ENCODE measurements around the gene FUOM. TPM values are rescaled to one million over a fixed set of nuclear protein-coding genes. Genes with fewer than 3 reads are reported as not detected.
A peak's percentile ranks its signal among the peaks of the same experiment; 100 is the strongest.

FUOM gene
- total and polyA plus RNA-seq, 7 experiments from 2014 or later: 11.2 to 24.6 (median 20.5) TPM

GRCh38 chr10:133355991-133356390 lies 1.8 kb downstream of the FUOM start:
- Histone ChIP-seq H3K4me3 (ENCODE audit: low read length) (no peak overlapping the region), H3K27me3 (ENCODE audit: control insufficient read depth in 2 of 2, insufficient read depth in 2 of 2, low read length in 2 of 2) (no peaks in the 10 kb centered on the region), H3K36me3 (ENCODE audit: control insufficient read depth in 2 of 3, insufficient read depth in 3 of 3, low read length in 3 of 3) (no peaks in the 10 kb centered on the region), H3K4me1 (ENCODE audit: control insufficient read depth in 2 of 2, insufficient read depth in 2 of 2, low read length in 2 of 2) (no peaks in the 10 kb centered on the region), H3K27ac (ENCODE audit: low read depth, low read length) (no peak overlapping the region), H3K9me3 (ENCODE audit: control insufficient read depth in 2 of 3, low read length in 3 of 3) (no peaks in the 10 kb centered on the region)
- H3K27ac Mint-ChIP-seq: peak overlapping the region in 2 of 9 donors; percentile 13 to 14
- no peak for DNase-seq
- ATAC-seq: no peak
- intact Hi-C loops (cut with micrococcal nuclease): loop anchor here (5.0 kb wide), 2 partner anchors 36 to 1049 kb away; partner anchors contain the start of genes MTG1 (in 1 of the 2) and STK32C (in 1 of the 2)
- H3K9me3 Mint-ChIP-seq: no peaks in the 10 kb centered on the region
- H3K4me1 Mint-ChIP-seq: peaks cover 0 to 6% (median 4%) of the 10 kb centered on the region in 7 donors
- CTCF ChIA-PET: interaction anchor here (0.7 to 1.3 kb wide), 2 partner anchors 23 to 26 kb away, joined by 3 read pairs; no protein-coding TSS in a partner anchor
- H3K36me3 Mint-ChIP-seq: no peaks in the 10 kb centered on the region
- H3K27me3 Mint-ChIP-seq: no peaks in the 10 kb centered on the region
- POLR2A ChIA-PET: interaction anchor here (0.8 to 2.7 kb wide), 4 partner anchors 20 to 40 kb away, joined by 3 to 16 read pairs (median 4); partner anchors contain the start of gene CALY
- H3K4me3 Mint-ChIP-seq: peak overlapping the region; percentile 55 to 84 (median 74)

DNA sequence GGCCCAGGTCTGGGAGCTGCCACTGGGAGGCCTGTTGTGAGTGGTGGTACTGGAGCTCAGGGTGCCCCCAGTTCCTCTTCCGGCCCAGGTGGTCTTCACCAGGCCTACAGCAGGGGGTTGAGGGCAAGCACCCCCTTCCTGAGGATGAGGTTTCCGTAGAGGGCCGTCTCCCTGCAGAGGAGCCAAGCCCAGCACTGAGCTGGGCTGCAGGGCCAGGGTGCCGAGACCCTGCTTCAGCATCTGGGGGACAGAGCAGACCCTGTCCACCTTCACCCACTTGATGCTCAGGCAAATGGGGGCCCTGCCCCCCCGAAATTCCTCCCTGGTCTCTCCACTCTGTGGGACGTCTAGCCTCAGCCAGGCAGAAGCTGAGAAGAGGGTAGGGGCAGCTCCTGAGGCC lies 2.6 kb downstream of the FUOM start:
- ATAC-seq (no peak), DNase-seq (no peak)
- no peak overlapping the region for H3K27ac Mint-ChIP-seq
- no peaks in the 10 kb centered on the region for H3K36me3 ChIP-seq (ENCODE audit: control insufficient read depth in 2 of 3, insufficient read depth in 3 of 3, low read length in 3 of 3)
- no peaks in the 10 kb centered on the region for H3K27me3 Mint-ChIP-seq
- ChIA-PET CTCF (interaction anchor here (1.3 kb wide), 1 partner anchor 26 kb away, joined by 3 read pairs; no protein-coding TSS in a partner anchor), POLR2A (interaction anchor here (1.7 to 2.7 kb wide), 2 partner anchors 20 to 35 kb away, joined by 4 to 16 read pairs; partner anchors contain the start of gene CALY)
- H3K9me3 ChIP-seq (ENCODE audit: control insufficient read depth in 2 of 3, low read length in 3 of 3): no peaks in the 10 kb centered on the region
- H3K27ac ChIP-seq (ENCODE audit: low read depth, low read length): no peak overlapping the region
- H3K4me1 ChIP-seq (ENCODE audit: control insufficient read depth in 2 of 2, insufficient read depth in 2 of 2, low read length in 2 of 2): no peaks in the 10 kb centered on the region
- H3K9me3 Mint-ChIP-seq: no peaks in the 10 kb centered on the region
- no peaks in the 10 kb centered on the region for H3K36me3 Mint-ChIP-seq
- H3K27me3 ChIP-seq (ENCODE audit: control insufficient read depth in 2 of 2, insufficient read depth in 2 of 2, low read length in 2 of 2): no peaks in the 10 kb centered on the region
- H3K4me3 Mint-ChIP-seq: no peak overlapping the region
- no peak overlapping the region for H3K4me3 ChIP-seq (ENCODE audit: low read length)
- H3K4me1 Mint-ChIP-seq: peaks cover 0 to 6% (median 4%) of the 10 kb centered on the region in 7 donors
- intact Hi-C loops (cut with micrococcal nuclease): loop anchor here (5.0 kb wide), 2 partner anchors 37 to 1048 kb away; partner anchors contain the start of genes MTG1 (in 1 of the 2) and STK32C (in 1 of the 2)

GRCh38 chr10:133354672-133355240 lies 3.1 kb downstream of the FUOM start:
- Histone ChIP-seq H3K27ac (ENCODE audit: low read depth, low read length) (no peak overlapping the region), H3K36me3 (ENCODE audit: control insufficient read depth in 2 of 3, insufficient read depth in 3 of 3, low read length in 3 of 3) (no peaks in the 10 kb centered on the region), H3K4me1 (ENCODE audit: control insufficient read depth in 2 of 2, insufficient read depth in 2 of 2, low read length in 2 of 2) (no peaks in the 10 kb centered on the region), H3K27me3 (ENCODE audit: control insufficient read depth in 2 of 2, insufficient read depth in 2 of 2, low read length in 2 of 2) (no peaks in the 10 kb centered on the region), H3K4me3 (ENCODE audit: low read length) (no peak overlapping the region), H3K9me3 (ENCODE audit: control insufficient read depth in 2 of 3, low read length in 3 of 3) (no peaks in the 10 kb centered on the region)
- ChIA-PET CTCF (interaction anchor here (1.3 kb wide), 1 partner anchor 25 kb away, joined by 3 read pairs; no protein-coding TSS in a partner anchor), POLR2A (interaction anchor here (1.7 to 2.7 kb wide), 2 partner anchors 19 to 36 kb away, joined by 4 to 16 read pairs; partner anchors contain the start of gene CALY)
- intact Hi-C loops (cut with micrococcal nuclease): loop anchor here (5.0 kb wide), 2 partner anchors 38 to 1047 kb away; partner anchors contain the start of genes MTG1 (in 1 of the 2) and STK32C (in 1 of the 2)
- Mint-ChIP-seq H3K27me3 (no peaks in the 10 kb centered on the region), H3K4me3 (no peak overlapping the region), H3K36me3 (no peaks in the 10 kb centered on the region), H3K4me1 (peaks cover 0 to 6% (median 4%) of the 10 kb centered on the region in 7 donors), H3K9me3 (no peaks in the 10 kb centered on the region), H3K27ac (no peak overlapping the region)
- DNase-seq (no peak), ATAC-seq (no peak)

DNA sequence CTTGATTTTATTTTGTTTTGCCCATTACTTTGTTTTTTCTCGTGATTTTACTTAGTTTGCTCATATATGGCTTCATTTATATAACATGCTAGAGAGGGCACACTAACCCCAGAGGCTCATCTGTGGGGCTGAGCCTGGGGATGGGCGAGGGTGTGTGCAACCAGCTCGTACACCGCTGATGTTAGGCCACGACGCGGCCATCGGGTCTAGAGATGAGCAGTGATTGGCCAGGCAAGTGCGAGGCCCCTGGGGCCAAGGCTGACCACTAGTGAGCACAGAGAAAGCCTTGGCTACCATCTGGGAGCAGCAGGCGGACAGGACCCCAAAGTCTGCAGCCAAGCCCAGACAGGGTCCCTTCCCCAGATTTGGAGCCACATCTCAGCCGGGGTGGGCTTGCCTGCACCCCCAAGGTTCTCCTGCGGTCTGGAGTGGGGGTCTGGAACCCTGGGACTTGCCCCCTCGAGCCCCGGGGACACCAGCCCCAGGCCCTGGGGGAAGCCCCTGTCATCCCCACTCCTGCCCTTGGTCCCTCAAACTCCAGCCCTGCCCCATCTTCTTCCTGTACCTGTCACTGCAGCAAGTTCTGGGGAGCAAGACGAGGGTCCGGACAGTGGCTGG lies 3.7 kb downstream of the FUOM start:
- ATAC-seq (no peak), DNase-seq (no peak)
- Mint-ChIP-seq H3K4me1 (peaks cover 0 to 6% (median 4%) of the 10 kb centered on the region in 7 donors), H3K36me3 (no peaks in the 10 kb centered on the region), H3K27ac (no peak overlapping the region), H3K4me3 (no peak overlapping the region), H3K27me3 (peaks cover 0 to 3% (median 0%) of the 10 kb centered on the region in 5 donors), H3K9me3 (no peaks in the 10 kb centered on the region)
- no peaks in the 10 kb centered on the region for H3K36me3 ChIP-seq (ENCODE audit: control insufficient read depth in 2 of 3, insufficient read depth in 3 of 3, low read length in 3 of 3)
- POLR2A ChIA-PET: interaction anchor here (1.5 kb wide), 1 partner anchor 35 kb away, joined by 3 read pairs; no protein-coding TSS in a partner anchor
- intact Hi-C loops (cut with micrococcal nuclease): no loop called here
- CTCF ChIA-PET: no interaction called here
- no peaks in the 10 kb centered on the region for H3K4me1 ChIP-seq (ENCODE audit: control insufficient read depth in 2 of 2, insufficient read depth in 2 of 2, low read length in 2 of 2)
- no peak overlapping the region for H3K27ac ChIP-seq (ENCODE audit: low read depth, low read length)
- no peak overlapping the region for H3K4me3 ChIP-seq (ENCODE audit: low read length)
- H3K9me3 ChIP-seq (ENCODE audit: control insufficient read depth in 2 of 3, low read length in 3 of 3): no peaks in the 10 kb centered on the region
- H3K27me3 ChIP-seq (ENCODE audit: control insufficient read depth in 2 of 2, insufficient read depth in 2 of 2, low read length in 2 of 2): no peaks in the 10 kb centered on the region

DNA sequence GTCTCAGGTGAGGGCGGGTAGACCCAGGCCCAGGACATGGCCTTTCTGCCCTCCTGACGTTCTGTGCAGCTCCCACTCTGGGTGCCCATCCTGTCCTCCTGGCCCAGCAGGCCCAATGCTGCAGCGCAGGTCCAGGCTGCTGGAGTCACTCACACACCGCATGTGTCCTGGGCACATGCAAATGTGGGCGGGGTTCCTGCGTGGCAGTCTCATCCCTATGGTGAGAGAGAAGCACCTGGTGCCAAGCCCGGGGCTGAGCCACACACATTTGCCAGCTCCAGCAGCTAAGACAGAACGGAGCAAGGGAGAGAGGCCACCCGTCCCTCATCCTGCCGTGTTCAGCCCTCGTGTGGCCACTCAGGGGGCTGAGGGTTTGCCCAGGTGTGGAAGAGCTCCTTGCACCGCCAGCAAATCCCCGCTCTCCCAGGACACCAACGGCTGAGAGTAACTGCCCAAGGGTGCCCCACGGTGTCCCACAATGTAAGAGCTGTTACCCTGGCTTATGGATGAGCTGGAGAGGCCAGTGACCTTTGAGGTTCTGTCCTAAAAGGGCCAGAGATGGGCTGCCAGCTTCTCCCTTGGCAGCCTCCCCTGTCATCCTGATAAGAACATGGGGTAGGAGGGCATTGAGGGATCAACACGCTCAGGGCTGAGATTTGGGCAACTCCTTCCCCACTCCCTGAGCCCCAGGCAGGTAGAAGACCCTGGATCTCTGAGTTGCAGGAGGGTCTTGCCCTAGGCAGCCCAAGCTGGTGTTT lies 4.4 kb downstream of the FUOM start:
- no peak for DNase-seq
- H3K27ac Mint-ChIP-seq: no peak overlapping the region
- POLR2A ChIA-PET: interaction anchor here (1.5 kb wide), 1 partner anchor 36 kb away, joined by 3 read pairs; no protein-coding TSS in a partner anchor

More for the DNA sequence above, 4.4 kb downstream of the FUOM start:
- H3K27ac ChIP-seq (ENCODE audit: low read depth, low read length): no peak overlapping the region
- no peak overlapping the region for H3K4me3 Mint-ChIP-seq
- no peaks in the 10 kb centered on the region for H3K36me3 Mint-ChIP-seq
- ATAC-seq: no peak
- H3K27me3 Mint-ChIP-seq: peaks cover 0 to 6% (median 0%) of the 10 kb centered on the region in 5 donors
- H3K27me3 ChIP-seq (ENCODE audit: control insufficient read depth in 2 of 2, insufficient read depth in 2 of 2, low read length in 2 of 2): no peaks in the 10 kb centered on the region
- H3K4me3 ChIP-seq (ENCODE audit: low read length): no peak overlapping the region
- H3K36me3 ChIP-seq (ENCODE audit: control insufficient read depth in 2 of 3, insufficient read depth in 3 of 3, low read length in 3 of 3): no peaks in the 10 kb centered on the region
- no peaks in the 10 kb centered on the region for H3K9me3 ChIP-seq (ENCODE audit: control insufficient read depth in 2 of 3, low read length in 3 of 3)
- intact Hi-C loops (cut with micrococcal nuclease): no loop called here
- H3K4me1 ChIP-seq (ENCODE audit: control insufficient read depth in 2 of 2, insufficient read depth in 2 of 2, low read length in 2 of 2): no peaks in the 10 kb centered on the region
- peaks cover 0 to 6% (median 4%) of the 10 kb centered on the region in 7 donors for H3K4me1 Mint-ChIP-seq
- CTCF ChIA-PET: interaction anchor here (1.1 kb wide), 1 partner anchor 24 kb away, joined by 3 read pairs; no protein-coding TSS in a partner anchor
- H3K9me3 Mint-ChIP-seq: no peaks in the 10 kb centered on the region

All from naive thymus-derived CD4-positive, alpha-beta T cell (primary cell).